GM08714 (cell line): ENCODE measurements around the gene KRR1.
A peak's percentile ranks its signal among the peaks of the same experiment; 100 is the strongest.
"Not testable (repeated sequence)": the region's sequence is repeated elsewhere in the genome, so short reads cannot be mapped to it uniquely, and the experiment has no call there.

Experiments
- H3K4me3 ChIP-seq: fragments of 200-500 bp; sonication (Bioruptor generic); 2 replicates; pipeline ENCODE4 v1.5.1; 2014; ENCODE audit warnings: mild to moderate bottlenecking, low read length, inconsistent platforms
- ZNF274 ChIP-seq: IDR thresholded peaks from 2 replicates; pipeline ENCODE4 v1.6.1; 2012; ENCODE audit warnings: mild to moderate bottlenecking, low read depth, low read length

Gene KRR1

GRCh38 chr12:75489613-75490210 is 21.7 kb downstream of the KRR1 start:
- no peak overlapping the region for H3K4me3 ChIP-seq
- no peak for TF ChIP-seq ZNF274

- TF ChIP-seq ZNF274, result no peak
- H3K4me3 ChIP-seq, result no peak overlapping the region
Observed at GRCh38 chr12:75489187-75489586, 22.2 kb downstream of the KRR1 start.

GRCh38 chr12:75488553-75488952 is 22.9 kb downstream of the KRR1 start:
- TF ChIP-seq ZNF274, result no peak
- no peak overlapping the region for H3K4me3 ChIP-seq

- no peak for TF ChIP-seq ZNF274
- H3K4me3 ChIP-seq, result no peak overlapping the region
Observed at GRCh38 chr12:75487308-75487707, 24.1 kb downstream of the KRR1 start.

GRCh38 chr12:75484450-75484849 is 27.0 kb downstream of the KRR1 start:
- H3K4me3 ChIP-seq, result not testable (repeated sequence)

- no peak for TF ChIP-seq ZNF274
- H3K4me3 ChIP-seq, result no peak overlapping the region; the same call in 1 of the 2 replicates
Observed at GRCh38 chr12:75483431-75483830, 28.0 kb downstream of the KRR1 start.

GRCh38 chr12:75482646-75483045 is 28.8 kb downstream of the KRR1 start:
- no peak for TF ChIP-seq ZNF274
- peak overlapping the region; percentile 72 for H3K4me3 ChIP-seq

GRCh38 chr12:75481774-75482173 is 29.6 kb downstream of the KRR1 start:
- no peak for TF ChIP-seq ZNF274
- peak overlapping the region; percentile 72 for H3K4me3 ChIP-seq

GRCh38 chr12:75481013-75481705 is 30.2 kb downstream of the KRR1 start:
- peak overlapping the region; percentile 72 for H3K4me3 ChIP-seq
- TF ChIP-seq ZNF274, result no peak

- TF ChIP-seq ZNF274, result no peak
- peak within 1 kb of the TSS; percentile 72 for H3K4me3 ChIP-seq
Observed at GRCh38 chr12:75480469-75480949, 30.9 kb downstream of the KRR1 start, which contains the start of gene GLIPR1. GLIPR1 (plus strand) TSS chr12:75480755; CDS start chr12:75480881, 126 bp downstream.

GRCh38 chr12:75479963-75480461 is 31.4 kb downstream of the KRR1 start:
- peak overlapping the region; percentile 72; the same call in 1 of the 2 replicates for H3K4me3 ChIP-seq
- TF ChIP-seq ZNF274, result no peak

GRCh38 chr12:75478116-75478794 is 33.2 kb downstream of the KRR1 start:
- TF ChIP-seq ZNF274, result no peak
- H3K4me3 ChIP-seq, result no peak overlapping the region

- TF ChIP-seq ZNF274, result no peak
- H3K4me3 ChIP-seq, result no peak overlapping the region
Observed at GRCh38 chr12:75477137-75477536, 34.3 kb downstream of the KRR1 start.

GRCh38 chr12:75476071-75476470 is 35.3 kb downstream of the KRR1 start:
- no peak overlapping the region for H3K4me3 ChIP-seq
- TF ChIP-seq ZNF274, result no peak

- no peak overlapping the region for H3K4me3 ChIP-seq
- TF ChIP-seq ZNF274, result no peak
Observed at GRCh38 chr12:75474116-75474515, 37.3 kb downstream of the KRR1 start.
